Chondrocyte (in vitro differentiated cells): ENCODE measurements around the gene POLR3G. TPM values are rescaled to one million over a fixed set of nuclear protein-coding genes. Genes with fewer than 3 reads are reported as not detected.

ENCODE experiments used
- DNase-seq: peaks from one replicate; pipeline ENCODE4 v3.0.0; 2021; ENCODE audit warnings: mixed read lengths, low spot score
- H3K27ac Mint-ChIP-seq: one replicate; pipeline ENCODE4 v1.8.0; 2021; ENCODE audit warnings: mild to moderate bottlenecking, moderate library complexity, mixed read lengths; ENCODE audit not compliant: unreplicated experiment
- H3K27me3 Mint-ChIP-seq: 2 replicates; pipeline ENCODE4 v1.8.0; 2021; ENCODE audit warnings: low read depth, mixed read lengths
- H3K36me3 Mint-ChIP-seq: 2 replicates; pipeline ENCODE4 v1.8.0; 2021; ENCODE audit warnings: low read depth, mixed read lengths
- H3K4me1 Mint-ChIP-seq: 2 replicates; pipeline ENCODE4 v1.8.0; 2021; ENCODE audit warnings: low read depth, mild to moderate bottlenecking, mixed read lengths
- H3K4me3 Mint-ChIP-seq: one replicate; pipeline ENCODE4 v1.8.0; 2021; ENCODE audit warnings: mild to moderate bottlenecking, moderate library complexity, mixed read lengths; ENCODE audit not compliant: unreplicated experiment
- H3K9me3 Mint-ChIP-seq: 2 replicates; pipeline ENCODE4 v1.8.0; 2021; ENCODE audit warnings: low read depth, mixed read lengths
- CTCF ChIP-seq: fragments of 200-600 bp; sonication (generic); IDR thresholded peaks from 2 replicates; pipeline ENCODE4 v1.5.0; 2021; ENCODE audit warnings: antibody characterized with exemption, mild to moderate bottlenecking, moderate library complexity
- total RNA-seq: library from RNA; stranded (reverse); gene quantifications from 3 replicates; pipeline ENCODE4 v1.2.1, GENCODE V29; 2021

The POLR3G gene
- total RNA-seq, 1 donor from 2014 or later, result 1.5 TPM

- no peak for TF ChIP-seq CTCF
- Mint-ChIP-seq H3K4me1 (peaks cover 11% of the 10 kb centered on the region), H3K36me3 (no peaks in the 10 kb centered on the region), H3K27ac (no peak overlapping the region), H3K4me3 (no peak overlapping the region), H3K27me3 (peaks cover 49% of the 10 kb centered on the region), H3K9me3 (no peaks in the 10 kb centered on the region)
- no peak for DNase-seq
Measured at GRCh38 chr5:90562341-90562740, 87.7 kb downstream of the POLR3G start.

GRCh38 chr5:90563108-90563507 is 88.4 kb downstream of the POLR3G start:
- Mint-ChIP-seq H3K36me3 (no peaks in the 10 kb centered on the region), H3K4me3 (no peak overlapping the region), H3K27ac (no peak overlapping the region), H3K4me1 (peaks cover 6% of the 10 kb centered on the region), H3K27me3 (peaks cover 44% of the 10 kb centered on the region), H3K9me3 (no peaks in the 10 kb centered on the region)
- TF ChIP-seq CTCF, result no peak
- no peak for DNase-seq

Other genes starting within 250 kb of the POLR3G start
- gene CETN3, start 65.1 kb upstream of the POLR3G start, total RNA-seq, result 13.6 to 20.3 TPM (median 13.9 TPM) in 3 replicates
- gene MBLAC2, start 93 bp upstream of the POLR3G start, total RNA-seq, result 6.6 to 8.2 TPM (median 7.1 TPM) in 3 replicates
- gene LYSMD3, start 54.7 kb downstream of the POLR3G start, total RNA-seq, result 20.9 to 23.9 TPM (median 23.6 TPM) in 3 replicates
- 1.2 to 2.7 TPM (median 1.5 TPM) in 3 replicates for gene ADGRV1, start 83.9 kb downstream of the POLR3G start, total RNA-seq